ENCODE measurements around the gene THADA.

THADA gene

DNA sequence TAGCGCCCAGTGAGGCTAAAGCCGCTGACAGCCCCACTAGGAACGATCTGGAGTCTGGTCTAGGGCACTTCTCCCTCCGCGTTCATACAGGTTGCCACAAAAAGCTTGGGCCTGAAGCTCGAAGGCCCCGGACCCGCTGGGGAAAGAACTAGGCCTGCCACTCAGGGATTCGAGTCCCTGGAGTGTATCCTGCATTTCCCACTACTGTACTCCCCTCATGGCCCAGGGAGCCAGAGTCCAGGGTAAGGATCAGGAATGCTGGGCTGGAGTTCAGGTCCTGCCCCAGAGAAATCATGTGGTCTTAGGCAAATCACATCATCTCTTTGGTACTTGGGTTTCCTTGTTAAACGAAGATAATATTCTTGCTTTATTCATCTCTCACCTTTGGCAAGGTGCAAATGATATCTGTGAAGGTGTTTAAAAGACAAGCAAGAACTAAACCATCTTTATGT is 368.0 kb downstream of the THADA start:
- Histone ChIP-seq H4K20me1 (ENCODE audit: insufficient read depth, low read length) (peaks cover 29% of the 10 kb centered on the region), H2AFZ (ENCODE audit: low read depth, low read length) (no peak overlapping the region), H3K4me3 (ENCODE audit: low read depth in 1 of 2, low read length in 2 of 2) (peak overlapping the region; percentile 70 to 84), H3K4me1 (ENCODE audit: insufficient read depth, low read length) (peaks cover 22% of the 10 kb centered on the region), H3K27ac (ENCODE audit: low read length) (peak overlapping the region; percentile 96), H3K9ac (ENCODE audit: low read depth, low read length) (peak overlapping the region; percentile 99), H3K27me3 (ENCODE audit: insufficient read depth, low read length, poor library complexity) (no peaks in the 10 kb centered on the region), H3K4me2 (ENCODE audit: insufficient read depth, low read length) (peak overlapping the region; percentile 68), H3K9me3 (ENCODE audit: insufficient read depth, low read length, severe bottlenecking) (no peaks in the 10 kb centered on the region), H3K36me3 (ENCODE audit: insufficient read depth, low read length) (peaks cover 56% of the 10 kb centered on the region), H3K79me2 (ENCODE audit: insufficient read depth, low read length) (peaks cover 58% of the 10 kb centered on the region)
- no peak for DNase-seq
- ATAC-seq (ENCODE audit: insufficient read depth, low read depth), result no peak
- TF ChIP-seq EZH2 (IDR thresholded peaks at IDR 0.05; ENCODE audit: borderline replicate concordance, low read depth, low read length, severe bottlenecking), result no peak
- TF ChIP-seq, protein P1, sequence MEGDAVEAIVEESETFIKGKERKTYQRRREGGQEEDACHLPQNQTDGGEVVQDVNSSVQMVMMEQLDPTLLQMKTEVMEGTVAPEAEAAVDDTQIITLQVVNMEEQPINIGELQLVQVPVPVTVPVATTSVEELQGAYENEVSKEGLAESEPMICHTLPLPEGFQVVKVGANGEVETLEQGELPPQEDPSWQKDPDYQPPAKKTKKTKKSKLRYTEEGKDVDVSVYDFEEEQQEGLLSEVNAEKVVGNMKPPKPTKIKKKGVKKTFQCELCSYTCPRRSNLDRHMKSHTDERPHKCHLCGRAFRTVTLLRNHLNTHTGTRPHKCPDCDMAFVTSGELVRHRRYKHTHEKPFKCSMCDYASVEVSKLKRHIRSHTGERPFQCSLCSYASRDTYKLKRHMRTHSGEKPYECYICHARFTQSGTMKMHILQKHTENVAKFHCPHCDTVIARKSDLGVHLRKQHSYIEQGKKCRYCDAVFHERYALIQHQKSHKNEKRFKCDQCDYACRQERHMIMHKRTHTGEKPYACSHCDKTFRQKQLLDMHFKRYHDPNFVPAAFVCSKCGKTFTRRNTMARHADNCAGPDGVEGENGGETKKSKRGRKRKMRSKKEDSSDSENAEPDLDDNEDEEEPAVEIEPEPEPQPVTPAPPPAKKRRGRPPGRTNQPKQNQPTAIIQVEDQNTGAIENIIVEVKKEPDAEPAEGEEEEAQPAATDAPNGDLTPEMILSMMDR (IDR thresholded peaks at IDR 0.05; ENCODE audit: borderline replicate concordance, extremely low read depth, low read length, poor library complexity, severe bottlenecking), result peak; percentile 43

DNA sequence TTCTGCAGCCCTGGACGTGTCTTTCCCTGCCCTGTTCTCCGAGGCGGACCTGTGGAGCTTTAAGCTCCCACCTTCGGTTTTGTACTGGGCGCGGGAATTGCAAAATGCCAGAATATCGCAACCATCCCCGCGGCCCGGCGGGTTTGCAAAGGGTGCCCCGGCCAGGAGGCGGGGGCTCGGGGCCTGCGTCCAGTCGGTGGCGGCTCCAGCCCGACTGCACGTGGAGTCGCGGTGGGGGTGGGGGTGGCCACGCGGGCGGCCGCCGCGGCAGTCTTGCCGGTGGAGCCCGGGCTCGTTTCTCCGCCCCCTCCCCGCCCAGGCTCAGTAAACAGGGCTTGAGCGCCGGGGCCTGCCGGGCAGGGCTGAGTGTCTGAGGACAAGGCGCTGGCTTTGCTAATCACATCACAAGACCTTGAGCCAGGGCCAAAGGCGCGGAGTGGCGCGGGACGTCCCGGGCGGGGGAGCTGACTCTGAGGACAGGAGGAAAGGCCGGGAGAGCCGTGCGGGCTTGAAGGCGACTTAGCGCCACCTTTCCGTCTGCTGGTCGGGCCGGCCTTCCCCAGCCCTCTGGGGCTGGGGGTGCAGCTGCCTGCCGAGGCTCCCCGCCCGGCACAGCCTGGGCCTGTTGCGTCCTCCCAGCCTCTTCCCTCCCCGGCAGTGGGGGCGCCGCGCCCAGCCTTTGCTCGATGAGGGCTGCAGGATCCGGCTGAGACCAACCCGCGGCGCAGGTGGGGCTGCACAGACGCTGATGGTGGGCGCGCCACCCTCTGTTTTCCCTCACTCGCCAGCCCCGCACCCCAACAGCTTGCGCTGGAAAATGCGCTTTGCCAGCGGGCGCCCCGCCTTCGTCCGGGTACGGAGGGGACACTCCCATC is 368.6 kb downstream of the THADA start:
- Histone ChIP-seq H3K27ac (ENCODE audit: low read length) (peak overlapping the region; percentile 96), H3K27me3 (ENCODE audit: insufficient read depth, low read length, poor library complexity) (no peaks in the 10 kb centered on the region), H3K79me2 (ENCODE audit: insufficient read depth, low read length) (peaks cover 64% of the 10 kb centered on the region), H3K9ac (ENCODE audit: low read depth, low read length) (peak overlapping the region; percentile 99), H3K4me1 (ENCODE audit: insufficient read depth, low read length) (peaks cover 24% of the 10 kb centered on the region), H2AFZ (ENCODE audit: low read depth, low read length) (peak overlapping the region; percentile 22; the same call in 1 of the 2 replicates), H3K4me3 (ENCODE audit: low read depth in 1 of 2, low read length in 2 of 2) (peak overlapping the region; percentile 70 to 84), H3K9me3 (ENCODE audit: insufficient read depth, low read length, severe bottlenecking) (no peaks in the 10 kb centered on the region), H3K36me3 (ENCODE audit: insufficient read depth, low read length) (peaks cover 59% of the 10 kb centered on the region), H4K20me1 (ENCODE audit: insufficient read depth, low read length) (peaks cover 36% of the 10 kb centered on the region), H3K4me2 (ENCODE audit: insufficient read depth, low read length) (peak overlapping the region; percentile 68)
- TF ChIP-seq EZH2 (IDR thresholded peaks at IDR 0.05; ENCODE audit: borderline replicate concordance, low read depth, low read length, severe bottlenecking), result no peak
- TF ChIP-seq, protein P1 (IDR thresholded peaks at IDR 0.05; ENCODE audit: borderline replicate concordance, extremely low read depth, low read length, poor library complexity, severe bottlenecking), result no peak
- ATAC-seq (ENCODE audit: insufficient read depth, low read depth) (peak; percentile 42), DNase-seq (peak; percentile 86)

DNA sequence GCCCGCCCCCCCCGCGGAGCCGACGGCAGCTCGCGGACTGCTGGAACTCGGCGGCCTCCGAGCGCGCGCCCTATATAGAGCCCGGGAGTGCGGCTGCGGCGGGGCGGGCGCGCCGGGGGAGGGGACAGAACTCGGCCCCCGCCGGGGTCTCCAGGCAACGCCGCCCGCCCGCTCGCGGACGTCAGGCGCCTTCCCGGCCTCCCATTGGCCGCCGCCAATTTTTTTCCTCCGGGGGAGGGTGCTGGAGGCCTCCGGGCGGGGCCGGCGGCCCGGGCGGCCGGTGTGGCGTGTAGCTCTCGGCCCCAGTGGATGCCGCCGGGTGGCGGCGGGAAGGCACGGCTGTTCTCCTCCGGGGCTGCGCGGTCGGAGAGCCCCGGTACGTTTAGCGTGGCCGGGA is 369.3 kb downstream of the THADA start, which contains the start of gene ZFP36L2:
Gene ZFP36L2, minus strand, starts transcription at position 49 of the 397 bp plus-strand sequence. CDS start 291 bp downstream, outside the sequence.
- peaks cover 31% of the 10 kb centered on the region for H3K4me1 ChIP-seq (ENCODE audit: insufficient read depth, low read length)

More for the DNA sequence above, 369.3 kb downstream of the THADA start, which contains the start of gene ZFP36L2:
- H3K9me3 ChIP-seq (ENCODE audit: insufficient read depth, low read length, severe bottlenecking), result no peaks in the 10 kb centered on the region
- peaks cover 42% of the 10 kb centered on the region for H4K20me1 ChIP-seq (ENCODE audit: insufficient read depth, low read length)
- no peak for TF ChIP-seq EZH2 (IDR thresholded peaks at IDR 0.05; ENCODE audit: borderline replicate concordance, low read depth, low read length, severe bottlenecking)
- TF ChIP-seq, protein P1 (IDR thresholded peaks at IDR 0.05; ENCODE audit: borderline replicate concordance, extremely low read depth, low read length, poor library complexity, severe bottlenecking), result no peak
- no peaks in the 10 kb centered on the region for H3K27me3 ChIP-seq (ENCODE audit: insufficient read depth, low read length, poor library complexity)
- H3K36me3 ChIP-seq (ENCODE audit: insufficient read depth, low read length), result peaks cover 63% of the 10 kb centered on the region
- H3K9ac ChIP-seq (ENCODE audit: low read depth, low read length), result peak within 1 kb of the TSS; percentile 99
- H3K4me3 ChIP-seq (ENCODE audit: low read depth in 1 of 2, low read length in 2 of 2), result peak within 1 kb of the TSS; percentile 83 to 84
- ATAC-seq (ENCODE audit: insufficient read depth, low read depth) (peak; percentile 57), DNase-seq (peak; percentile 95)
- peaks cover 71% of the 10 kb centered on the region for H3K79me2 ChIP-seq (ENCODE audit: insufficient read depth, low read length)
- peak within 1 kb of the TSS; percentile 68 for H3K4me2 ChIP-seq (ENCODE audit: insufficient read depth, low read length)
- peak within 1 kb of the TSS; percentile 99 for H3K27ac ChIP-seq (ENCODE audit: low read length)
- peak within 1 kb of the TSS; percentile 22; the same call in 1 of the 2 replicates for H2AFZ ChIP-seq (ENCODE audit: low read depth, low read length)
